Activated naive CD8-positive, alpha-beta T cell (primary cell): Measurements from ENCODE around the gene FOXE3.

Experiments used
- H3K27ac Mint-ChIP-seq: one replicate; pipeline ENCODE4 v1.8.0; 2021; ENCODE audit warnings: mixed read lengths
- H3K27me3 Mint-ChIP-seq: one replicate; pipeline ENCODE4 v1.8.0; 2021; ENCODE audit warnings: mixed read lengths
- H3K36me3 Mint-ChIP-seq: one replicate; pipeline ENCODE4 v1.8.0; 2021; ENCODE audit warnings: mixed read lengths
- H3K4me1 Mint-ChIP-seq: one replicate; pipeline ENCODE4 v1.8.0; 2021; ENCODE audit warnings: low read depth, mixed read lengths
- H3K4me3 Mint-ChIP-seq: one replicate; pipeline ENCODE4 v1.8.0; 2021; ENCODE audit warnings: mild to moderate bottlenecking, mixed read lengths
- H3K9me3 Mint-ChIP-seq: one replicate; pipeline ENCODE4 v1.8.0; 2021; ENCODE audit warnings: low read depth, mixed read lengths

FOXE3 gene

DNA sequence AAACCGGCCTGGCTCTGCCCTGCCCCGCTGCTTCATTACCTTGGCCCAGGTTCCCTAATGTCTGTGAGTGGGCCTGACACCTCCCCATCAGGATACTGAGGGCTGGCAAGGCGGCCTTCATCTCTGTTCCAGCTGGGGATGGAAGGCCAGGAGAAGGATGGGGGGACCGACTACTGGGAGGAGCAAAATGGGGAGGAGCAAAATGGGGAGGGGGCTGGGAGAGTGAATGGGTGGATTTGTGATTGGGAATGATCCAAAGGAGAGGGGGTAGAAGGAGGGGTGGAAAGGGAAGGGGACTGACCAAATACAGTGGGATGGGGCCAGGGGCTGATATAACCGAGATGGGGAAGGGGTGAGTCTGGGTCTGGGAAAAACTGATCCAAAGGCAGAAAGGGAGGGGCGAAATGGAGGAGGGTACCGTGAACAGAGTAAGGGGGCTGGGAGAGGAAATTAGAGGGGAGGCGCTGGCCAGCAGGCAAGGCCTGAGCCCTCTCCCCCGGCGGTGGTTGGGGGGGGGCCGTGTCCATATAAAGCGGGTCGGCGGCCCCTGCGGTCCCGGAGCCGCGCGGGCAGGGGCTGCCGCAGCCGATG is at the start of gene FOXE3:
Gene FOXE3 (plus strand): TSS at position 558 of the 591 bp plus-strand sequence. CDS start 31 bp downstream, at position 589.
- H3K36me3 Mint-ChIP-seq = no peaks in the 10 kb centered on the region
- no peak within 1 kb of the TSS for H3K27ac Mint-ChIP-seq
- peaks cover 38% of the 10 kb centered on the region for H3K27me3 Mint-ChIP-seq

DNA sequence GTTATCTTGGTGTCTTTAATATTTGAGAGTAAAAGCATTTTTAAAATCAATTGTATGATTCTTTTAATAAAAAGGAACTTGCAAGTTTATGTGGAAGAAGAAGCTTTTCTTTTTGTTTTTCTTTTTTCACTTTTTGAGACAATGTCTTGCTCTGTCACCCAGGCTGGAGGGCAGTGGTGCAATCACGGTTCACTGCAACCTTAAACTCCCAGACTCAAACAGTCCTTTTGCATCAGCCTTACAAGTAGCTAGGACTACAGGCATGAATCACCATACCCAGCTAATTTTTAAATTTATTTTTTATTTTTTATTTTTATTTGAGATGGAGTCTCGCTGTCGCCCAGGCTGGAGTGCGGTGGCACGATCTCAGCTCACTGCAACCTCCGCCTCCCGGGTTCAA is 48.4 kb upstream of the FOXE3 start:
- Mint-ChIP-seq H3K27ac (no peak overlapping the region), H3K4me3 (no peak overlapping the region), H3K36me3 (peaks cover 7% of the 10 kb centered on the region), H3K4me1 (peaks cover 10% of the 10 kb centered on the region), H3K9me3 (no peaks in the 10 kb centered on the region), H3K27me3 (no peaks in the 10 kb centered on the region)

More for the DNA sequence above, at the start of gene FOXE3:
- Mint-ChIP-seq H3K9me3 (no peaks in the 10 kb centered on the region), H3K4me3 (peak within 1 kb of the TSS; percentile 48), H3K4me1 (peaks cover 5% of the 10 kb centered on the region)

DNA sequence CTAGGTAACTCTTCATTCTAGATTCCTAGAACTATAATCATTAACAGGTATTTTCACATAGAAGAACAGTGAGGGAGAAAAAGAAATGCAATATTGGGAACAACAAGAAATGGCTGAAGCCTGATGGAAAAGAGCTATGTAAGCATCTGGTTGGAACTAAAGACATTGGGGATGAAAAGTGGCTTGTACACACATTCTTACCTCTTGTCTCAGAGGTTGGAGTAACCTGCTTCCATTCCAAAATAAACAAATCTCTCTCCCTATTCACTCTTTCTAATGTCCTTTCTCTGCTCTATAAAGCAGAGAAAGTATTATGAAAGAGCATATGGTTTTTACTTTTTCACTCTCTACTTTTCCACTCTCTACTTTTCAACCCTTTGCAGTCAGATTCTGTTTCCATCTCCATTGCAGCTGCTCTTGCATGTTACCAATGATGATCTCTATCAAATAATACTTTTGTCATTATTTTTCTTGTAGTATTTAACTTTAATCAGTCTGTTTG is 45.0 kb upstream of the FOXE3 start:
- no peaks in the 10 kb centered on the region for H3K9me3 Mint-ChIP-seq
- H3K4me3 Mint-ChIP-seq = no peak overlapping the region
- no peak overlapping the region for H3K27ac Mint-ChIP-seq
- no peaks in the 10 kb centered on the region for H3K27me3 Mint-ChIP-seq
- H3K36me3 Mint-ChIP-seq = peaks cover 7% of the 10 kb centered on the region
- peaks cover 1% of the 10 kb centered on the region for H3K4me1 Mint-ChIP-seq

DNA sequence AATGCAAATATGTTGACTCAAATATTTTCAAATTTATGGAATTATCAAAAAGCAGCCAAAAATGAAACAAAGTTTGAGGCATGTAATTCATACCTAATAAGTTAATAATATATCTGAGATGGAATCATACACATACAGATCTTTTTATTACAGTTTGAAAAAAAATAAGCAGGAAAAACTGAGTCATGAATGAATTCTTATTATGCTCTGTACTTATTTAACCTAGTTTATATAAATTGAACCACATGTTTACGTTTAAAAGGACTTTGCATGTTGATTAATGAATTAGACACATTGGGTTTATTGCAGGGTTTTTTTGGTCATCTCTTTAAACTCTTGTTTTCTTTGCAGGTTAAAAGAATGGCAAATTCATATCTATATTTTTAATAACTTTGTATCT is 41.6 kb upstream of the FOXE3 start:
- H3K4me1 Mint-ChIP-seq = no peaks in the 10 kb centered on the region
- H3K36me3 Mint-ChIP-seq = peaks cover 11% of the 10 kb centered on the region
- no peak overlapping the region for H3K27ac Mint-ChIP-seq
- no peaks in the 10 kb centered on the region for H3K9me3 Mint-ChIP-seq
- H3K4me3 Mint-ChIP-seq = no peak overlapping the region
- no peaks in the 10 kb centered on the region for H3K27me3 Mint-ChIP-seq

- H3K4me3 Mint-ChIP-seq = no peak overlapping the region
- no peaks in the 10 kb centered on the region for H3K4me1 Mint-ChIP-seq
- peaks cover 8% of the 10 kb centered on the region for H3K36me3 Mint-ChIP-seq
- no peaks in the 10 kb centered on the region for H3K9me3 Mint-ChIP-seq
- H3K27ac Mint-ChIP-seq = no peak overlapping the region
- no peaks in the 10 kb centered on the region for H3K27me3 Mint-ChIP-seq
Measured at GRCh38 chr1:47378147-47378546, 37.9 kb upstream of the FOXE3 start.

GRCh38 chr1:47380699-47381098 is 35.4 kb upstream of the FOXE3 start:
- no peaks in the 10 kb centered on the region for H3K9me3 Mint-ChIP-seq
- H3K36me3 Mint-ChIP-seq = peaks cover 8% of the 10 kb centered on the region
- no peaks in the 10 kb centered on the region for H3K4me1 Mint-ChIP-seq
- no peak overlapping the region for H3K27ac Mint-ChIP-seq
- no peaks in the 10 kb centered on the region for H3K27me3 Mint-ChIP-seq
- H3K4me3 Mint-ChIP-seq = no peak overlapping the region

GRCh38 chr1:47382399-47382983 is 33.6 kb upstream of the FOXE3 start:
- Mint-ChIP-seq H3K9me3 (no peaks in the 10 kb centered on the region), H3K27ac (no peak overlapping the region), H3K36me3 (peaks cover 8% of the 10 kb centered on the region)

DNA sequence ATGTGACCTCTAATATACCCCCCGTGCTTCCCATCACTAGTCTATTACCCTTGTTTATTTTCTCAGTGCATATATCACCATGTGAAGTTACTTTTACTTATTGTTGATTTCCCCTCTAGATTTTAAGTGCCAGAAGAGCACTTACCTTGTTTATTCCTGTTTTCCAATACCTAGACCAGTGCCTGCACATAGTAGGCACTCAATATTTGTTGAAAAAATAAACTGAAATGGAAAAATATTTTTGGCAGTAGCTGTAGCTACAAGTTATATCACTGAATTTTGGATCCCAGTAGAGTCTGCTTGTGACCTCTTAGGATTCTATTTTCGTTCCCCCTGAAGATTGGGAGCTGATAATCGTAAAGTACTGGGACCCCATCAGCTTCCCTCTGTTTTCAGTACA is 32.0 kb upstream of the FOXE3 start:
- H3K36me3 Mint-ChIP-seq = peaks cover 5% of the 10 kb centered on the region
- H3K27ac Mint-ChIP-seq = no peak overlapping the region
- H3K4me1 Mint-ChIP-seq = no peaks in the 10 kb centered on the region
- H3K9me3 Mint-ChIP-seq = no peaks in the 10 kb centered on the region
- H3K27me3 Mint-ChIP-seq = no peaks in the 10 kb centered on the region
- H3K4me3 Mint-ChIP-seq = no peak overlapping the region

More at GRCh38 chr1:47382399-47382983, 33.6 kb upstream of the FOXE3 start:
- Mint-ChIP-seq H3K27me3 (no peaks in the 10 kb centered on the region), H3K4me1 (no peaks in the 10 kb centered on the region), H3K4me3 (no peak overlapping the region)

- Mint-ChIP-seq H3K4me3 (no peak overlapping the region), H3K27me3 (no peaks in the 10 kb centered on the region), H3K9me3 (no peaks in the 10 kb centered on the region), H3K36me3 (peaks cover 2% of the 10 kb centered on the region), H3K27ac (no peak overlapping the region), H3K4me1 (no peaks in the 10 kb centered on the region)
Measured at GRCh38 chr1:47385020-47385419, 31.1 kb upstream of the FOXE3 start.

DNA sequence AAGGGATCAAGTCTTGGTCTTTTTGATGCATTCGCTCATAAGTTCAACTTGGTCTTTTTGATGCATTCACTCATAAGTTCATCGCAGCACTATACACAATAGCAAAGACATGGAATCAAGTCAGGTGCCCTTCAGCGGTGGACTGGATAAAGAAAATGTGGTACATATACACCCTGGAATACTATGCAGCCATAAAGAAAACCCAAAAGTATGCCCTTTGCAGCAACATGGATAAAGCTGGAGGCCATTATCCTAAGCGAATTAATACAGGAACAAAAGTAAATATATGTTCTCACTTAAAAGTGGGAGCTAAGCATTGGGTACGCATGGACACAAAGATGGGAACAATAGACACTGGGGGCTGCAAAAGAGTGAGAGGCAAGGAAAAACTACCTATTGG is 29.8 kb upstream of the FOXE3 start:
- Mint-ChIP-seq H3K4me1 (no peaks in the 10 kb centered on the region), H3K27ac (no peak overlapping the region), H3K36me3 (peaks cover 2% of the 10 kb centered on the region), H3K27me3 (no peaks in the 10 kb centered on the region), H3K9me3 (no peaks in the 10 kb centered on the region), H3K4me3 (no peak overlapping the region)

DNA sequence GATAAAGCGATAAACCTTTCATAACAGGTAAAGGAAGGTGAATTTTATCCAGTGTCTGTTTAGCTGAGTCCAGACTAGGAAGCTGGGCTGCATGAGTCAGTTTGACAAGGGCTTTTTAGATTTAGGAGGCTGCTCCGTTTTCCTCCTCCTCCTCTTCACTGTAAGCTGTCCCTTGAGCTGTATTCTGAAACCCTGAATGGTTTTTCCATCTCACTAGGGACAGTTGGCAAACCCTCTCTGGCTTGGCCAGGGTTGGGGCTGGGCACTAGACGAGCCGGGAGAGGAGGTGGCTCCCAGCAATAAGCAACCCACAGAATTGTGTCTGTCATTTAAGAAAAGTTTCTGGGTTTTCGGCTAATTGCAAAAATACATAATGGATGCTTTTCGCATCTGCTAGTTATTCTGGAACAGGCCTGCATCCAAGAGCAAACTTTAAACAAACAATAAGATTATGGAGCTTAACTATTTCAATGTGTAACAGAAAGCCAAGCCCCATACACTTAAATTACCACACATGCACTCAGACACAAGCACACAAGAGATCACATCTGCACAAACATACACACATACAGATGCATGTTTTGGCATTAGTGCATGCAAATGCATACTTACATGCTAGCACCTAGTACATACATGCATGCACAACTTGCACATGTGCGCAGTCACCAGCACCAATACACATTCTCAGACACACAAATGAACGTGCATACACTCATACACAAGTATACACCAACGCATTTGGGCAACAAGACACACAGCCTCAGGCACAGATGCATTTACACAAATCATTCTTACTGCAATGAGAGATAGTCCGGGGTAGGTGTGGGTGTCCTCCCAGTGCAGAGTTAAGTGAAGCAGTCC is 27.8 kb upstream of the FOXE3 start:
- H3K4me3 Mint-ChIP-seq = no peak overlapping the region
- H3K4me1 Mint-ChIP-seq = no peaks in the 10 kb centered on the region
- no peak overlapping the region for H3K27ac Mint-ChIP-seq
- no peaks in the 10 kb centered on the region for H3K9me3 Mint-ChIP-seq
- no peaks in the 10 kb centered on the region for H3K36me3 Mint-ChIP-seq
- peaks cover 2% of the 10 kb centered on the region for H3K27me3 Mint-ChIP-seq

GRCh38 chr1:47388891-47389238 is 27.2 kb upstream of the FOXE3 start:
- Mint-ChIP-seq H3K4me3 (no peak overlapping the region), H3K36me3 (no peaks in the 10 kb centered on the region), H3K27ac (no peak overlapping the region), H3K9me3 (no peaks in the 10 kb centered on the region), H3K27me3 (peaks cover 2% of the 10 kb centered on the region), H3K4me1 (no peaks in the 10 kb centered on the region)

GRCh38 chr1:47389731-47390130 is 26.4 kb upstream of the FOXE3 start:
- peaks cover 2% of the 10 kb centered on the region for H3K27me3 Mint-ChIP-seq
- H3K36me3 Mint-ChIP-seq = no peaks in the 10 kb centered on the region
- no peak overlapping the region for H3K4me3 Mint-ChIP-seq
- no peaks in the 10 kb centered on the region for H3K4me1 Mint-ChIP-seq
- H3K27ac Mint-ChIP-seq = no peak overlapping the region
- no peaks in the 10 kb centered on the region for H3K9me3 Mint-ChIP-seq

- no peaks in the 10 kb centered on the region for H3K4me1 Mint-ChIP-seq
- H3K36me3 Mint-ChIP-seq = no peaks in the 10 kb centered on the region
- H3K27me3 Mint-ChIP-seq = peaks cover 2% of the 10 kb centered on the region
- no peak overlapping the region for H3K27ac Mint-ChIP-seq
- H3K4me3 Mint-ChIP-seq = no peak overlapping the region
- H3K9me3 Mint-ChIP-seq = no peaks in the 10 kb centered on the region
Measured at GRCh38 chr1:47390843-47391242, 25.2 kb upstream of the FOXE3 start.

DNA sequence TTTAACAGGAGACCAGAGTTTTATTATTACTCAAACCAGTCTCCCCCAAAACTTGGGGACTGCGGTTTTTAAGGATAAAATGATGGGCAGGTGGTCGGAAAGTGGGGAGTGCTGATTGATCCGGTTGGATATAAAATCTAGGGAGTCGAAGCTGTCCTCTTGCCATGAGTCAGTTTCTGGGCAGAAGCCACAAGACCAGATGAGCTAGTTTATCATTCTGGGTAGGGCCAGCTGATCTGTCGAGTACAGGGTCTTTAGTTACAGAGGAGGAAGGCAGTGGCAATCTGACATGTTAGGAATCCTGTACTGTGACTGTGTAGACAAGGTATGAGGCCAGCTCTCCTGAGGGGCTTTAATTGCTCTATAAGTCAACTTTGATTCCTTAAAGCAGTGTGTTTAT is 22.9 kb upstream of the FOXE3 start:
- Mint-ChIP-seq H3K27me3 (peaks cover 6% of the 10 kb centered on the region), H3K27ac (no peak overlapping the region), H3K36me3 (no peaks in the 10 kb centered on the region), H3K4me1 (no peaks in the 10 kb centered on the region), H3K4me3 (no peak overlapping the region), H3K9me3 (no peaks in the 10 kb centered on the region)
